IMR-90 (cell line): ENCODE results near the gene RHOXF1. TPM values are rescaled to one million over a fixed set of nuclear protein-coding genes. Genes with fewer than 3 reads are reported as not detected.

Experiments used
- ATAC-seq: fragments of 200-7000 bp; cut with Tn5 transposase; 2 replicates; pipeline ENCODE4 v1.9.1; 2020; ENCODE audit warnings: low read depth, mild to moderate bottlenecking, moderate library complexity
- BruUV-seq: library from RNA; stranded (reverse); fragments of 400-500 nt; replicated peaks from 2 replicates; lab custom pipeline; 2021; lab: Mats Ljungman, UMichigan
- CTCF ChIA-PET: fragments of 300-600 bp; formaldehyde crosslinking; extraction: SDS; loops from one replicate; lab custom pipeline; 2021; ENCODE audit warnings: antibody characterized with exemption; lab: Yijun Ruan, JAX
- POLR2A ChIA-PET: fragments of 300-600 bp; sonication (Branson Sonifier 250); formaldehyde crosslinking; loops from one replicate; lab custom pipeline; 2022; ENCODE audit warnings: antibody characterized with exemption; ENCODE audit not compliant: unreplicated experiment; lab: Charles Lee
- DNase-seq: peaks from one replicate; pipeline ENCODE4 v3.0.0; 2013
- H2AFZ ChIP-seq: replicated peaks from 2 replicates; pipeline ENCODE3; 2013; ENCODE audit warnings: low read length, mild to moderate bottlenecking; ENCODE audit not compliant: poor library complexity
- H2AK5ac ChIP-seq: 2 replicates; pipeline ENCODE4 v1.6.1; 2013; ENCODE audit warnings: low read depth, low read length, inconsistent platforms
- H2AK9ac ChIP-seq: replicated peaks from 2 replicates; pipeline ENCODE3; 2013; ENCODE audit warnings: mild to moderate bottlenecking, low read depth, low read length, moderate library complexity; ENCODE audit not compliant: poor library complexity
- H2BK120ac ChIP-seq: 2 replicates; pipeline ENCODE4 v1.6.1; 2013; ENCODE audit warnings: low read depth, low read length, inconsistent platforms
- H2BK15ac ChIP-seq: 3 replicates; pipeline ENCODE4 v1.6.1; 2013; ENCODE audit warnings: low read depth, low read length, inconsistent platforms
- H2BK20ac ChIP-seq: 2 replicates; pipeline ENCODE4 v1.6.1; 2013; ENCODE audit warnings: low read depth, mild to moderate bottlenecking, inconsistent platforms, low read length, moderate library complexity
- H2BK5ac ChIP-seq: 2 replicates; pipeline ENCODE4 v1.6.1; 2013; ENCODE audit warnings: mild to moderate bottlenecking, low read depth, low read length, inconsistent platforms; ENCODE audit not compliant: poor library complexity, severe bottlenecking
- H3K14ac ChIP-seq: replicated peaks from 2 replicates; pipeline ENCODE4 v1.6.1; 2013; ENCODE audit warnings: low read depth, low read length, inconsistent platforms
- H3K18ac ChIP-seq: 2 replicates; pipeline ENCODE4 v1.6.1; 2013; ENCODE audit warnings: low read depth, low read length, control low read depth
- H3K23ac ChIP-seq: 2 replicates; pipeline ENCODE4 v1.6.1; 2013; ENCODE audit warnings: low read depth, low read length, inconsistent platforms
- H3K27ac ChIP-seq: 2 replicates; pipeline ENCODE4 v1.5.1; 2013; ENCODE audit warnings: mild to moderate bottlenecking, control low read depth, low read length; ENCODE audit not compliant: insufficient read depth
- H3K27me3 ChIP-seq: 2 replicates; pipeline ENCODE4 v1.6.1; 2013; ENCODE audit warnings: low read length; ENCODE audit not compliant: control insufficient read depth, insufficient read depth
- H3K36me3 ChIP-seq: 2 replicates; pipeline ENCODE4 v1.6.1; 2013; ENCODE audit warnings: low read length, mixed read lengths; ENCODE audit not compliant: control insufficient read depth, insufficient read depth
- H3K4ac ChIP-seq: 2 replicates; pipeline ENCODE4 v1.6.1; 2013; ENCODE audit warnings: low read depth, low read length, inconsistent platforms
- H3K4me1 ChIP-seq: 2 replicates; pipeline ENCODE4 v1.6.1; 2013; ENCODE audit warnings: low read length, mixed read lengths; ENCODE audit not compliant: control insufficient read depth, insufficient read depth
- H3K4me2 ChIP-seq: 2 replicates; pipeline ENCODE4 v1.6.1; 2013; ENCODE audit warnings: low read depth, mild to moderate bottlenecking, control low read depth, low read length, moderate library complexity
- H3K4me3 ChIP-seq: 2 replicates; pipeline ENCODE4 v1.5.1; 2013; ENCODE audit warnings: low read depth, mild to moderate bottlenecking, control low read depth, low read length, moderate library complexity; ENCODE audit not compliant: insufficient read depth
- H3K56ac ChIP-seq: 2 replicates; pipeline ENCODE4 v1.6.1; 2013; ENCODE audit warnings: low read length, inconsistent platforms; ENCODE audit not compliant: insufficient read depth; ENCODE audit errors: extremely low read depth
- H3K79me1 ChIP-seq, 2 experiments: 2 replicates each; pipeline ENCODE4 v1.6.1; 2013; ENCODE audit warnings: low read length in 2 of 2, inconsistent platforms in 1 of 2, low read depth in 1 of 2
- H3K9ac ChIP-seq: 2 replicates; pipeline ENCODE4 v1.6.1; 2013; ENCODE audit warnings: low read depth, low read length, control low read depth
- H3K9me1 ChIP-seq: 2 replicates; pipeline ENCODE4 v1.6.1; 2013; ENCODE audit warnings: low read length, inconsistent platforms; ENCODE audit not compliant: insufficient read depth
- H3K9me3 ChIP-seq: 2 replicates; pipeline ENCODE4 v1.6.1; 2013; ENCODE audit warnings: low read length; ENCODE audit not compliant: control insufficient read depth, insufficient read depth
- H4K20me1 ChIP-seq: 2 replicates; pipeline ENCODE4 v1.6.1; 2013; ENCODE audit warnings: low read length, inconsistent platforms; ENCODE audit not compliant: insufficient read depth
- H4K5ac ChIP-seq: 2 replicates; pipeline ENCODE4 v1.6.1; 2013; ENCODE audit warnings: mild to moderate bottlenecking, low read depth, low read length, control low read depth
- H4K8ac ChIP-seq, 2 experiments: 2 replicates each; pipeline ENCODE4 v1.6.1; 2013; ENCODE audit warnings: low read depth in 2 of 2, low read length in 2 of 2, control low read depth in 1 of 2, inconsistent platforms in 1 of 2
- H4K91ac ChIP-seq: 2 replicates; pipeline ENCODE4 v1.6.1; 2013; ENCODE audit warnings: low read depth, low read length, inconsistent platforms; ENCODE audit not compliant: insufficient read depth
- BHLHE40 ChIP-seq: fragments of 150-350 bp; IDR thresholded peaks from 2 replicates; pipeline ENCODE4 v1.6.1; 2016; ENCODE audit warnings: mild to moderate bottlenecking, low read depth, low read length
- CEBPB ChIP-seq: IDR thresholded peaks from 2 replicates; pipeline ENCODE4 v1.6.1; 2012; ENCODE audit warnings: low read depth, low read length, improper control_type of control experiment
- CHD1 ChIP-seq: IDR thresholded peaks from 2 replicates; pipeline ENCODE4 v1.6.1; 2012; ENCODE audit warnings: low read depth, low read length, improper control_type of control experiment
- ELK1 ChIP-seq: fragments of 150-350 bp; IDR thresholded peaks from 2 replicates; pipeline ENCODE4 v1.6.1; 2016; ENCODE audit warnings: low read depth, mild to moderate bottlenecking, low read length, moderate library complexity, borderline replicate concordance
- FOS ChIP-seq: fragments of 150-350 bp; IDR thresholded peaks from 2 replicates; pipeline ENCODE4 v1.6.1; 2016; ENCODE audit warnings: low read depth, low read length
- MAFK ChIP-seq: IDR thresholded peaks from 2 replicates; pipeline ENCODE4 v1.6.1; 2012; ENCODE audit warnings: low read depth, low read length, improper control_type of control experiment
- MAZ ChIP-seq: IDR thresholded peaks from 2 replicates; pipeline ENCODE4 v1.6.1; 2012; ENCODE audit warnings: low read depth, mild to moderate bottlenecking, low read length, improper control_type of control experiment, moderate library complexity, borderline replicate concordance
- MXI1 ChIP-seq: IDR thresholded peaks from 2 replicates; pipeline ENCODE4 v1.6.1; 2012; ENCODE audit warnings: low read depth, mild to moderate bottlenecking, low read length, moderate library complexity, borderline replicate concordance
- NFE2L2 ChIP-seq: fragments of 150-350 bp; IDR thresholded peaks from 2 replicates; pipeline ENCODE4 v1.6.1; 2016; ENCODE audit warnings: low read depth, mild to moderate bottlenecking, low read length
- POLR2A ChIP-seq: IDR thresholded peaks from 2 replicates; pipeline ENCODE4 v1.6.1; 2012; ENCODE audit warnings: mild to moderate bottlenecking, low read depth, low read length
- RAD21 ChIP-seq: IDR thresholded peaks from 2 replicates; pipeline ENCODE4 v1.6.1; 2012; ENCODE audit warnings: low read length, improper control_type of control experiment
- RFX5 ChIP-seq: IDR thresholded peaks from 2 replicates; pipeline ENCODE4 v1.8.0; 2012; ENCODE audit warnings: low read depth, mild to moderate bottlenecking, low read length, moderate library complexity
- SMC3 ChIP-seq: fragments of 150-350 bp; IDR thresholded peaks from 2 replicates; pipeline ENCODE4 v1.6.1; 2016; ENCODE audit warnings: low read depth, mild to moderate bottlenecking, antibody characterized with exemption, low read length, moderate library complexity
- USF2 ChIP-seq: fragments of 150-350 bp; IDR thresholded peaks from 2 replicates; pipeline ENCODE4 v1.6.1; 2017; ENCODE audit warnings: mild to moderate bottlenecking, antibody characterized with exemption, low read length, low read depth
- WGBS, 2 experiments: methylation state at CpG; one replicate each; pipeline versions ENCODE4 v1.1.5 to v1.1.7; 2013; ENCODE audit warnings: missing lambda C conversion rate in 2 of 2; ENCODE audit not compliant: insufficient read length in 1 of 2; ENCODE audit errors: extremely low coverage in 2 of 2; 5-methylcytosine and 5-hydroxymethylcytosine counted together
- dilution Hi-C: fragments of 300-500 bp; cut with HindIII; formaldehyde crosslinking; loops from one replicate; pipeline ENCODE4 v1.14.3; 2018; ENCODE audit warnings: low sequenced_read_pairs; ENCODE audit not compliant: unreplicated experiment
- in situ Hi-C: fragments of 300-500 bp; cut with MboI; formaldehyde crosslinking; loops from 3 replicates; pipeline ENCODE4 v1.14.3; 2019; ENCODE audit warnings: low sequenced_read_pairs, inconsistent platforms, mixed read lengths
- intact Hi-C: fragments of 100-400 bp; cut with micrococcal nuclease; formaldehyde crosslinking; loops from 2 replicates; pipeline ENCODE4 v1.10.0; 2022
- polyA plus RNA-seq, 3 experiments: library from polyadenylated mRNA; depleted of rRNA; stranded (reverse); fragments of >200 nt; gene quantifications; 2 replicates each; pipeline ENCODE4 v1.2.3, GENCODE V29; 2012; ENCODE audit warnings: low replicate concordance in 1 of 3
- total RNA-seq: library from RNA; depleted of rRNA; stranded (reverse); fragments of >200 nt; gene quantifications from 2 replicates; pipeline ENCODE4 v1.2.3, GENCODE V29; 2012
- TF ChIP-seq, protein P1 (sequence below): conservative IDR thresholded peaks from 2 replicates; pipeline ENCODE4 v1.5.1; 2012; ENCODE audit warnings: mild to moderate bottlenecking, low read depth, low read length, improper control_type of control experiment

The RHOXF1 gene
- total and polyA plus RNA-seq, 2 of the 4 experiments (the other 2 are of a cell fraction): not detected

GRCh38 chrX:120147537-120147936 lies 31.8 kb upstream of the RHOXF1 start:
- Histone ChIP-seq H4K8ac (no peak overlapping the region), H2AK9ac (no peak overlapping the region), H3K4me3 (no peak overlapping the region), H3K9ac (no peak overlapping the region), H3K23ac (no peak overlapping the region), H4K20me1 (no peaks in the 10 kb centered on the region), H3K4me1 (no peaks in the 10 kb centered on the region), H3K9me1 (no peaks in the 10 kb centered on the region), H3K79me1 (no peaks in the 10 kb centered on the region), H2AFZ (no peak overlapping the region), H3K56ac (no peak overlapping the region), H3K4me2 (no peak overlapping the region), H3K14ac (no peak overlapping the region), H2AK5ac (no peak overlapping the region), H2BK20ac (no peak overlapping the region), H2BK120ac (no peak overlapping the region), H3K18ac (no peak overlapping the region), H2BK5ac (no peak overlapping the region), H3K36me3 (no peaks in the 10 kb centered on the region), H3K4ac (no peak overlapping the region), H3K9me3 (peaks cover 7% of the 10 kb centered on the region), H2BK15ac (no peak overlapping the region), H3K27ac (no peak overlapping the region), H4K91ac (no peak overlapping the region), H3K27me3 (peaks cover 2% of the 10 kb centered on the region), H4K5ac (no peak overlapping the region)
- POLR2A ChIA-PET: no interaction called here
- in situ Hi-C loops: loop anchor here (25.0 kb wide), 1 partner anchor 185 kb away; no protein-coding TSS in a partner anchor
- CTCF ChIA-PET: no interaction called here
- ATAC-seq (no peak), DNase-seq (no peak)
- 81% methylated on average over 6 of the region's 8 CpGs; no CpG with 5 or more reads in 1 of the 2 experiments for WGBS, 2 experiments
- no TSS peak for BruUV-seq
- intact Hi-C loops: no loop called here
- TF ChIP-seq MAZ (no peak), NFE2L2 (no peak), RFX5 (no peak), MXI1 (no peak), POLR2A (no peak), MAFK (no peak), CEBPB (no peak), RAD21 (no peak), CHD1 (no peak), ELK1 (no peak), BHLHE40 (no peak), SMC3 (no peak), USF2 (no peak), FOS (no peak)
- TF ChIP-seq, protein P1, sequence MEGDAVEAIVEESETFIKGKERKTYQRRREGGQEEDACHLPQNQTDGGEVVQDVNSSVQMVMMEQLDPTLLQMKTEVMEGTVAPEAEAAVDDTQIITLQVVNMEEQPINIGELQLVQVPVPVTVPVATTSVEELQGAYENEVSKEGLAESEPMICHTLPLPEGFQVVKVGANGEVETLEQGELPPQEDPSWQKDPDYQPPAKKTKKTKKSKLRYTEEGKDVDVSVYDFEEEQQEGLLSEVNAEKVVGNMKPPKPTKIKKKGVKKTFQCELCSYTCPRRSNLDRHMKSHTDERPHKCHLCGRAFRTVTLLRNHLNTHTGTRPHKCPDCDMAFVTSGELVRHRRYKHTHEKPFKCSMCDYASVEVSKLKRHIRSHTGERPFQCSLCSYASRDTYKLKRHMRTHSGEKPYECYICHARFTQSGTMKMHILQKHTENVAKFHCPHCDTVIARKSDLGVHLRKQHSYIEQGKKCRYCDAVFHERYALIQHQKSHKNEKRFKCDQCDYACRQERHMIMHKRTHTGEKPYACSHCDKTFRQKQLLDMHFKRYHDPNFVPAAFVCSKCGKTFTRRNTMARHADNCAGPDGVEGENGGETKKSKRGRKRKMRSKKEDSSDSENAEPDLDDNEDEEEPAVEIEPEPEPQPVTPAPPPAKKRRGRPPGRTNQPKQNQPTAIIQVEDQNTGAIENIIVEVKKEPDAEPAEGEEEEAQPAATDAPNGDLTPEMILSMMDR: no peak
- dilution Hi-C loops: no loop called here
